Panc1 (cell line): Measurements from ENCODE around the gene PNMA1. TPM values are rescaled to one million over a fixed set of nuclear protein-coding genes. Genes with fewer than 3 reads are reported as not detected.

ENCODE experiments used
- ATAC-seq: fragments of 200-7000 bp; cut with Tn5 transposase; 2 replicates; pipeline ENCODE4 v1.9.1; 2020; ENCODE audit warnings: mild to moderate bottlenecking, moderate library complexity
- BruUV-seq: library from RNA; stranded (reverse); fragments of 400-500 nt; replicated peaks from 2 replicates; lab custom pipeline; 2021; lab: Mats Ljungman, UMichigan
- CTCF ChIA-PET: fragments of 300-600 bp; sonication (Branson Sonifier 250); formaldehyde crosslinking; loops from one replicate; lab custom pipeline; 2022; ENCODE audit warnings: antibody characterized with exemption; lab: Charles Lee
- POLR2A ChIA-PET: fragments of 300-600 bp; sonication (Branson Sonifier 250); formaldehyde crosslinking; loops from one replicate; lab custom pipeline; 2022; ENCODE audit warnings: antibody characterized with exemption; lab: Charles Lee
- DNase-seq: peaks from one replicate; pipeline ENCODE4 v3.0.0-alpha.2; 2010; ENCODE audit warnings: low read depth, low spot score
- H3K27ac ChIP-seq: 2 replicates; pipeline ENCODE4 v1.5.1; 2011; ENCODE audit warnings: mild to moderate bottlenecking, low read length, inconsistent platforms
- H3K27me3 ChIP-seq: fragments of 200-500 bp; sonication (Bioruptor generic); 2 replicates; pipeline ENCODE4 v1.6.0; 2014; ENCODE audit warnings: low read length, inconsistent platforms; ENCODE audit not compliant: control insufficient read depth, insufficient read depth
- H3K36me3 ChIP-seq: fragments of 200-500 bp; sonication (Bioruptor generic); 2 replicates; pipeline ENCODE4 v1.5.1; 2014; ENCODE audit warnings: inconsistent platforms, mild to moderate bottlenecking, low read length, moderate library complexity; ENCODE audit not compliant: control insufficient read depth, insufficient read depth
- H3K4me1 ChIP-seq: 2 replicates; pipeline ENCODE4 v1.5.1; 2011; ENCODE audit warnings: inconsistent platforms, mild to moderate bottlenecking, low read length, moderate library complexity; ENCODE audit not compliant: control insufficient read depth, insufficient read depth
- H3K4me3 ChIP-seq, 2 experiments: 2 replicates each; pipeline ENCODE4 v1.5.1; 2011 to 2012; ENCODE audit warnings: low read depth in 2 of 2, low read length in 2 of 2, mild to moderate bottlenecking in 2 of 2, inconsistent platforms in 1 of 2, moderate library complexity in 1 of 2
- H3K9me3 ChIP-seq: fragments of 200-500 bp; sonication (Bioruptor generic); 2 replicates; pipeline ENCODE4 v1.5.1; 2014; ENCODE audit warnings: low read depth, mild to moderate bottlenecking, inconsistent platforms, low read length, moderate library complexity; ENCODE audit not compliant: control insufficient read depth, insufficient read depth
- CTCF ChIP-seq: fragments of 450-650 bp; IDR thresholded peaks from 2 replicates; pipeline ENCODE4 v1.5.1; 2017; ENCODE audit warnings: mild to moderate bottlenecking
- POLR2AphosphoS5 ChIP-seq: IDR thresholded peaks from 2 replicates; pipeline ENCODE4 v1.6.1; 2012; ENCODE audit warnings: mild to moderate bottlenecking, low read depth, low read length, moderate library complexity
- REST ChIP-seq, 2 experiments: IDR thresholded peaks; 2 replicates each; pipeline ENCODE4 v1.6.1; 2011 to 2012; ENCODE audit warnings: low read depth in 2 of 2, control low read depth in 1 of 2, low read length in 1 of 2, mild to moderate bottlenecking in 1 of 2, moderate library complexity in 1 of 2; ENCODE audit not compliant: insufficient read depth in 1 of 2
- SIN3A ChIP-seq: IDR thresholded peaks from 2 replicates; pipeline ENCODE4 v1.6.1; 2012; ENCODE audit warnings: low read depth, mild to moderate bottlenecking, low read length, moderate library complexity, borderline replicate concordance; ENCODE audit not compliant: insufficient read depth
- TCF7L2 ChIP-seq: IDR thresholded peaks from 2 replicates; pipeline ENCODE4 v1.6.1; 2011; ENCODE audit warnings: mild to moderate bottlenecking, low read depth, low read length, inconsistent platforms
- in situ Hi-C: cut with HindIII; loops from 2 replicates; pipeline ENCODE4 v1.10.0; 2016; ENCODE audit warnings: low sequenced_read_pairs, low pct_unique_long_range_greater_than_20kb
- intact Hi-C: fragments of 100-400 bp; cut with micrococcal nuclease; formaldehyde crosslinking; loops from one replicate; pipeline ENCODE4 v1.10.0; 2022; ENCODE audit not compliant: unreplicated experiment
- total RNA-seq: library from RNA; stranded (reverse); gene quantifications from one replicate; pipeline ENCODE4 v1.2.1, GENCODE V29; 2021; ENCODE audit not compliant: unreplicated experiment

PNMA1 gene
- total RNA-seq, 1 experiment from 2014 or later, result 49.7 TPM

DNA sequence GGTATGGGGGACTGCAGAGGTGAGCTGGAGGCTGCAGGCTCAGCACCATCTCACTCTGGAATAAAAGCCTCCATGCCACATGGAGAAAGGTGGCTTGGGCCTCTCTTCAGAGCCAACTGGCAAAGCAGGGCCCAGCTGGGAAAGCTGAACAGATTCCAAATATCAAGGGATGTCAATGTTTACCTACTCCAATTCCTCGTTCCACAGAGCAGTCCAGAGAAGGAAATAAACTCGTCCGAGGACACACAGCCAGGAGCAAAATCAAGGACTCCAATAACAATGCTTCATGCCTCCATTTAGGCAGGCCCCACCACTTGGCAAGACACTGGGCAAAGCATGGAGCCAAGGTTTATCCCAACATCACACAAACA is 36.3 kb upstream of the PNMA1 start:
- ATAC-seq (no peak), DNase-seq (no peak)
- in situ Hi-C loops (no loop called here), intact Hi-C loops (no loop called here)
- no peaks in the 10 kb centered on the region for H3K27me3 ChIP-seq
- no peaks in the 10 kb centered on the region for H3K9me3 ChIP-seq
- CTCF ChIA-PET, result no interaction called here
- POLR2A ChIA-PET, result interaction anchor here (0.6 kb wide), 1 partner anchor 13 kb away, joined by 7 read pairs; no protein-coding TSS in a partner anchor
- H3K4me1 ChIP-seq, result peaks cover 95% of the 10 kb centered on the region
- H3K27ac ChIP-seq, result peak overlapping the region; percentile 97
- TF ChIP-seq SIN3A, result no peak
- TF ChIP-seq REST (IDR thresholded peaks at IDR 0.05; ENCODE audit: insufficient read depth in 1 of 2, low read depth in 2 of 2, low read length in 1 of 2), result no peak
- no peak for TF ChIP-seq POLR2AphosphoS5
- no peak for TF ChIP-seq CTCF
- TF ChIP-seq TCF7L2, result no peak
- H3K4me3 ChIP-seq, result no peak overlapping the region
- BruUV-seq, result no TSS peak
- H3K36me3 ChIP-seq, result no peaks in the 10 kb centered on the region

- Histone ChIP-seq H3K4me3 (no peak overlapping the region), H3K27ac (peak overlapping the region; percentile 97), H3K4me1 (peaks cover 95% of the 10 kb centered on the region), H3K27me3 (no peaks in the 10 kb centered on the region), H3K9me3 (no peaks in the 10 kb centered on the region), H3K36me3 (no peaks in the 10 kb centered on the region)
- TF ChIP-seq POLR2AphosphoS5, result no peak
- no peak for TF ChIP-seq SIN3A
- no peak for TF ChIP-seq TCF7L2
- no peak for TF ChIP-seq CTCF
- no peak for TF ChIP-seq REST (IDR thresholded peaks at IDR 0.05; ENCODE audit: insufficient read depth in 1 of 2, low read depth in 2 of 2, low read length in 1 of 2)
- no peak for ATAC-seq
- DNase-seq, result no peak
- in situ Hi-C loops (no loop called here), intact Hi-C loops (no loop called here)
- BruUV-seq, result no TSS peak
- CTCF ChIA-PET, result interaction anchor here (1.0 kb wide), 1 partner anchor 21 kb away, joined by 4 read pairs; no protein-coding TSS in a partner anchor
- POLR2A ChIA-PET, result interaction anchor here (0.6 kb wide), 1 partner anchor 14 kb away, joined by 7 read pairs; no protein-coding TSS in a partner anchor
Observed at GRCh38 chr14:73749706-73750530, 35.7 kb upstream of the PNMA1 start.
